IMR-90 (cell line): Measurements from ENCODE around the gene TRIO.

Experiments used
- BHLHE40 ChIP-seq: fragments of 150-350 bp; IDR thresholded peaks from 2 replicates; pipeline ENCODE4 v1.6.1; 2016; ENCODE audit warnings: mild to moderate bottlenecking, low read depth, low read length
- CTCF ChIP-seq: conservative IDR thresholded peaks from 2 replicates; pipeline ENCODE4 v1.5.1; 2012; ENCODE audit warnings: mild to moderate bottlenecking, low read depth, low read length, improper control_type of control experiment
- FOS ChIP-seq: fragments of 150-350 bp; IDR thresholded peaks from 2 replicates; pipeline ENCODE4 v1.6.1; 2016; ENCODE audit warnings: low read depth, low read length
- MAFK ChIP-seq: IDR thresholded peaks from 2 replicates; pipeline ENCODE4 v1.6.1; 2012; ENCODE audit warnings: low read depth, low read length, improper control_type of control experiment
- MXI1 ChIP-seq: IDR thresholded peaks from 2 replicates; pipeline ENCODE4 v1.6.1; 2012; ENCODE audit warnings: low read depth, mild to moderate bottlenecking, low read length, moderate library complexity, borderline replicate concordance
- POLR2A ChIP-seq: IDR thresholded peaks from 2 replicates; pipeline ENCODE4 v1.6.1; 2012; ENCODE audit warnings: mild to moderate bottlenecking, low read depth, low read length
- RAD21 ChIP-seq: IDR thresholded peaks from 2 replicates; pipeline ENCODE4 v1.6.1; 2012; ENCODE audit warnings: low read length, improper control_type of control experiment
- RCOR1 ChIP-seq: IDR thresholded peaks from 2 replicates; pipeline ENCODE4 v1.6.1; 2012; ENCODE audit warnings: mild to moderate bottlenecking, low read length, improper control_type of control experiment; ENCODE audit not compliant: insufficient replicate concordance
- SMC3 ChIP-seq: fragments of 150-350 bp; IDR thresholded peaks from 2 replicates; pipeline ENCODE4 v1.6.1; 2016; ENCODE audit warnings: low read depth, mild to moderate bottlenecking, antibody characterized with exemption, low read length, moderate library complexity
- USF2 ChIP-seq: fragments of 150-350 bp; IDR thresholded peaks from 2 replicates; pipeline ENCODE4 v1.6.1; 2017; ENCODE audit warnings: mild to moderate bottlenecking, antibody characterized with exemption, low read length, low read depth

- no peak for TF ChIP-seq USF2
- TF ChIP-seq CTCF, result no peak
- TF ChIP-seq POLR2A, result no peak
- no peak for TF ChIP-seq MXI1
- TF ChIP-seq BHLHE40, result no peak
- no peak for TF ChIP-seq RCOR1
- TF ChIP-seq RAD21, result no peak
- no peak for TF ChIP-seq FOS
- no peak for TF ChIP-seq SMC3
- TF ChIP-seq MAFK, result no peak
Observed at GRCh38 chr5:14168793-14169262, 25.7 kb downstream of the TRIO start.
